HepG2 (cell line): ENCODE results near the gene OLFM1. TPM values are rescaled to one million over a fixed set of nuclear protein-coding genes. Genes with fewer than 3 reads are reported as not detected.
A peak's percentile ranks its signal among the peaks of the same experiment; 100 is the strongest.

Source experiments
- BRCA1 ChIP-seq: sonication (generic); formaldehyde crosslinking; IDR thresholded peaks from 2 replicates; pipeline ENCODE4 v1.4.0; 2020; ENCODE audit warnings: missing genetic modification reagents
- GRHL1 ChIP-seq: sonication (generic); formaldehyde crosslinking; conservative IDR thresholded peaks from 2 replicates; pipeline ENCODE4 v1.8.0; 2022; ENCODE audit warnings: missing genetic modification reagents
- IKZF5 ChIP-seq: IDR thresholded peaks from 2 replicates; pipeline ENCODE4 v1.6.1; 2018; ENCODE audit warnings: missing genetic modification reagents, mild to moderate bottlenecking, missing compliant biosample characterization
- JUN ChIP-seq: sonication (generic); formaldehyde crosslinking; IDR thresholded peaks from 2 replicates; pipeline ENCODE4 v1.4.0; 2020; ENCODE audit warnings: mild to moderate bottlenecking, missing genetic modification reagents
- JUNB ChIP-seq: sonication (generic); formaldehyde crosslinking; IDR thresholded peaks from 2 replicates; pipeline ENCODE4 v1.8.0; 2022; ENCODE audit warnings: missing genetic modification reagents, mild to moderate bottlenecking, borderline replicate concordance
- MAF1 ChIP-seq: sonication (generic); formaldehyde crosslinking; IDR thresholded peaks from 2 replicates; pipeline ENCODE4 v1.5.0; 2020; ENCODE audit warnings: missing genetic modification reagents, borderline replicate concordance
- NFATC3 ChIP-seq: sonication (generic); formaldehyde crosslinking; IDR thresholded peaks from 2 replicates; pipeline ENCODE4 v1.5.1; 2020; ENCODE audit warnings: mild to moderate bottlenecking, missing genetic modification reagents
- RAD51 ChIP-seq: fragments of 450-650 bp; IDR thresholded peaks from 2 replicates; pipeline ENCODE4 v1.6.1; 2016; ENCODE audit warnings: borderline replicate concordance
- RCOR2 ChIP-seq: IDR thresholded peaks from 2 replicates; pipeline ENCODE4 v1.6.1; 2016; ENCODE audit warnings: missing biosample characterization, missing genetic modification reagents
- THYN1 ChIP-seq: sonication (generic); formaldehyde crosslinking; IDR thresholded peaks from 2 replicates; pipeline ENCODE4 v1.8.1; 2023; ENCODE audit warnings: low read depth, mild to moderate bottlenecking, moderate library complexity, missing genetic modification reagents, borderline replicate concordance
- ZFY ChIP-seq: sonication (generic); formaldehyde crosslinking; IDR thresholded peaks from 2 replicates; pipeline ENCODE4 v1.4.0; 2020; ENCODE audit warnings: missing genetic modification reagents
- ZNF280B ChIP-seq: sonication (generic); formaldehyde crosslinking; IDR thresholded peaks from 2 replicates; pipeline ENCODE4 v1.5.0; 2020; ENCODE audit warnings: missing genetic modification reagents, mild to moderate bottlenecking, borderline replicate concordance
- ZNF331 ChIP-seq: sonication (generic); formaldehyde crosslinking; IDR thresholded peaks from 2 replicates; pipeline ENCODE4 v1.4.0; 2020; ENCODE audit warnings: missing genetic modification reagents
- ZNF567 ChIP-seq: sonication (generic); formaldehyde crosslinking; IDR thresholded peaks from 2 replicates; pipeline ENCODE4 v1.8.1; 2023; ENCODE audit warnings: mild to moderate bottlenecking, missing genetic modification reagents, borderline replicate concordance
- ZNF740 ChIP-seq: sonication (generic); formaldehyde crosslinking; IDR thresholded peaks from 2 replicates; pipeline ENCODE4 v1.4.0; 2020; ENCODE audit warnings: missing genetic modification reagents
- ZSCAN25 ChIP-seq: sonication (generic); formaldehyde crosslinking; IDR thresholded peaks from 2 replicates; pipeline ENCODE4 v1.8.0; 2022; ENCODE audit warnings: mild to moderate bottlenecking, missing genetic modification reagents
- polyA plus RNA-seq, 8 experiments: library from polyadenylated mRNA; depleted of rRNA in 3 of 8; stranded (reverse) in 7 of 8; unstranded in 1 of 8; fragments of >200 nt; fragmentation: Illumina TruSeq in 4 of 8; extraction: Trizol in 4 of 8; gene quantifications; 2 replicates each; pipeline versions ENCODE4 v1.2.1 to v1.2.3, GENCODE V29; 2011 to 2016; ENCODE audit warnings: low read depth in 4 of 8, missing spikeins in 1 of 8, mixed read lengths in 1 of 8; ENCODE audit not compliant: insufficient read depth in 1 of 8
- total RNA-seq, 5 experiments: library from RNA; depleted of rRNA; stranded (reverse); fragments of >200 nt; fragmentation: Illumina TruSeq; extraction: Trizol; gene quantifications; 2 replicates each; pipeline ENCODE4 v1.2.3, GENCODE V29; 2016; ENCODE audit warnings: low read depth in 1 of 5
- TF ChIP-seq, protein P1 (sequence below): IDR thresholded peaks from 2 replicates; pipeline ENCODE4 v1.6.1; 2016; ENCODE audit warnings: mild to moderate bottlenecking, missing biosample characterization, missing genetic modification reagents
- TF ChIP-seq, protein P2 (sequence below): sonication (generic); formaldehyde crosslinking; IDR thresholded peaks from 2 replicates; pipeline ENCODE4 v1.8.1; 2023; ENCODE audit warnings: mild to moderate bottlenecking, missing genetic modification reagents

Gene OLFM1
- total and polyA plus RNA-seq, 2 of the 13 experiments (the other 11 are each of a cell fraction or from before 2014, with no cell fraction given), result not detected

DNA sequence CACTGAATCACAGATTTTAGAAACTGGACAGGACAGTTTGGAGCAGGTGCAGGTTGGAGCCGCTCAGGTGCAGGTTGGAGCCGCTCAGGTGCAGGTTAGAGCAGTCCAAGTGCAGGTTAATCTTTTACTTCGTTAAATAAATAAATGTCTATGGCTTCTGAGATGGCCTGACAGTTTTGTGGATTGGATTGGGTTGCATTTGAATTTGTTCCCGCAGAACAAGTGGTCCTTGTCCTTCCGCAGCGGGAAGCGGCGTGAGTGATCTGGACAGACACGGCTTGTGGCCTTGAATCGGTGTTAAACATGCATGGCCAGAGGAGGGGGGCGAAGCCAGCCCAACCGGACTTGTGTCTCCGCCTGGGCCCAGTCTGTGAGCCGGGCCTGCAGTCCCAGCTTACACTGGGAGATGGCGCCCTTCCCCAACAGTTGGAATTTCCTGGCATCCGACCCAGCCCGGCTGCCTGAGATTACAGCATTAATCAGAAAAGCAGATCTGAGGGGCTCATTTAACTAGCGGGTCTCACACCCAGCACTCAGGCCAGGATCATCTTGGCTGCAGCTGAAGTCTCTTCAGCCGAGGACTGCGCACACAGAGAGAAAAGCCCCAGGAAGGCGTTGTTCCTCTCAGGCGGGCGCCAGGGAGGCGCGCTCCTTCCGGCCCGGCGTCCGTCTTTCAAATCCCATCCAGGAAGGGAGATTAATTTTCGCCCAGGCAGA is 1.5 kb upstream of the OLFM1 start (continued):
- TF ChIP-seq GRHL1 (no peak), ZNF740 (CRISPR knock-in tag) (no peak), RAD51 (no peak), ZNF280B (CRISPR knock-in tag) (no peak), THYN1 (no peak), ZSCAN25 (peak; percentile 31; the same call in 1 of the 2 replicates), MAF1 (no peak), IKZF5 (CRISPR knock-in tag) (peak; percentile 84; the same call in 1 of the 2 replicates), BRCA1 (CRISPR knock-in tag) (peak; percentile 54; the same call in 1 of the 2 replicates), ZNF567 (CRISPR knock-in tag) (no peak), ZFY (CRISPR knock-in tag) (peak; percentile 63), JUN (no peak), ZNF331 (CRISPR knock-in tag) (peak; percentile 86), JUNB (CRISPR knock-in tag) (no peak), NFATC3 (CRISPR knock-in tag) (no peak), RCOR2 (CRISPR knock-in tag) (peak; percentile 46; the same call in 1 of the 2 replicates)
- TF ChIP-seq, protein P1, sequence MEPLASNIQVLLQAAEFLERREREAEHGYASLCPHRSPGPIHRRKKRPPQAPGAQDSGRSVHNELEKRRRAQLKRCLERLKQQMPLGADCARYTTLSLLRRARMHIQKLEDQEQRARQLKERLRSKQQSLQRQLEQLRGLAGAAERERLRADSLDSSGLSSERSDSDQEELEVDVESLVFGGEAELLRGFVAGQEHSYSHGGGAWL (CRISPR knock-in tag), result no peak
- TF ChIP-seq, protein P2, sequence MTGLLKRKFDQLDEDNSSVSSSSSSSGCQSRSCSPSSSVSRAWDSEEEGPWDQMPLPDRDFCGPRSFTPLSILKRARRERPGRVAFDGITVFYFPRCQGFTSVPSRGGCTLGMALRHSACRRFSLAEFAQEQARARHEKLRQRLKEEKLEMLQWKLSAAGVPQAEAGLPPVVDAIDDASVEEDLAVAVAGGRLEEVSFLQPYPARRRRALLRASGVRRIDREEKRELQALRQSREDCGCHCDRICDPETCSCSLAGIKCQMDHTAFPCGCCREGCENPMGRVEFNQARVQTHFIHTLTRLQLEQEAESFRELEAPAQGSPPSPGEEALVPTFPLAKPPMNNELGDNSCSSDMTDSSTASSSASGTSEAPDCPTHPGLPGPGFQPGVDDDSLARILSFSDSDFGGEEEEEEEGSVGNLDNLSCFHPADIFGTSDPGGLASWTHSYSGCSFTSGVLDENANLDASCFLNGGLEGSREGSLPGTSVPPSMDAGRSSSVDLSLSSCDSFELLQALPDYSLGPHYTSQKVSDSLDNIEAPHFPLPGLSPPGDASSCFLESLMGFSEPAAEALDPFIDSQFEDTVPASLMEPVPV (CRISPR knock-in tag), result no peak
